Neural progenitor cell (in vitro differentiated cells): ENCODE results near the gene USP31.

Source experiments
- CTCF ChIP-seq: fragments of 200-600 bp; sonication (generic); IDR thresholded peaks from 2 replicates; pipeline ENCODE4 v1.5.1; 2017; ENCODE audit warnings: antibody characterized with exemption, mild to moderate bottlenecking
- EZH2 ChIP-seq: fragments of 200-600 bp; sonication (generic); IDR thresholded peaks from 2 replicates; pipeline ENCODE4 v1.6.1; 2017; ENCODE audit warnings: antibody characterized with exemption, mild to moderate bottlenecking, moderate library complexity
- EZH2phosphoT487 ChIP-seq: fragments of 200-600 bp; sonication (generic); IDR thresholded peaks from 2 replicates; pipeline ENCODE4 v1.6.1; 2017; ENCODE audit warnings: antibody characterized with exemption

- no peak for TF ChIP-seq EZH2
- TF ChIP-seq CTCF: no peak
- no peak for TF ChIP-seq EZH2phosphoT487
Observed at GRCh38 chr16:23058576-23058975, 90.7 kb downstream of the USP31 start.
